Fibroblast of mammary gland (primary cell): ENCODE results near the gene LAMB4.

Source experiments
- DNase-seq: peaks from one replicate; pipeline ENCODE4 v3.0.0-alpha.2; 2010; ENCODE audit warnings: low read depth
- H3K4me3 ChIP-seq: 2 replicates; pipeline ENCODE4 v1.5.1; 2011; ENCODE audit warnings: low read depth, mild to moderate bottlenecking, low read length, moderate library complexity; ENCODE audit not compliant: control insufficient read depth
- TF ChIP-seq, protein P1 (sequence below): conservative IDR thresholded peaks from 2 replicates; pipeline ENCODE4 v1.5.1; 2011; ENCODE audit warnings: low read depth, low read length, inconsistent platforms; ENCODE audit not compliant: control insufficient read depth, insufficient read depth

LAMB4 gene

DNA sequence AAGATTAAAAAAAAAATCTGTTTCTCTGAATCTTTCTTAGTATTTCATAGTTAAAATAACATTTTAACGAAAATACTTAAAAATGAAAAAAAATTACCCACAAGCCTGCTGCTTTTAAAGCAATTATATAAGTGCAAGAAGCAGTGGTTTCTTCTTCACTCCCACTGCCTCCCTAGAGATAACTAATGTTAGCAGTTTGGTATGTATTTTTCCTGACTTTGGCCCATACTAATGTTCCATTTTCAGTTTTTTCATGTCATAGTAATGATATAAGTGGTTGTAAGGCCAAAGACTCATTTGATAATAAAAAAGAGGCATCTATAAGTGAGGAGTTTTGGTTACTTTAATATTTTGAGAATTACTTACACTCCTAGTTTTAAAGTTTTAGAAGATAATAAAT lies 102.9 kb downstream of the LAMB4 start:
- no peak for DNase-seq
- no peak overlapping the region for H3K4me3 ChIP-seq
- TF ChIP-seq, protein P1, sequence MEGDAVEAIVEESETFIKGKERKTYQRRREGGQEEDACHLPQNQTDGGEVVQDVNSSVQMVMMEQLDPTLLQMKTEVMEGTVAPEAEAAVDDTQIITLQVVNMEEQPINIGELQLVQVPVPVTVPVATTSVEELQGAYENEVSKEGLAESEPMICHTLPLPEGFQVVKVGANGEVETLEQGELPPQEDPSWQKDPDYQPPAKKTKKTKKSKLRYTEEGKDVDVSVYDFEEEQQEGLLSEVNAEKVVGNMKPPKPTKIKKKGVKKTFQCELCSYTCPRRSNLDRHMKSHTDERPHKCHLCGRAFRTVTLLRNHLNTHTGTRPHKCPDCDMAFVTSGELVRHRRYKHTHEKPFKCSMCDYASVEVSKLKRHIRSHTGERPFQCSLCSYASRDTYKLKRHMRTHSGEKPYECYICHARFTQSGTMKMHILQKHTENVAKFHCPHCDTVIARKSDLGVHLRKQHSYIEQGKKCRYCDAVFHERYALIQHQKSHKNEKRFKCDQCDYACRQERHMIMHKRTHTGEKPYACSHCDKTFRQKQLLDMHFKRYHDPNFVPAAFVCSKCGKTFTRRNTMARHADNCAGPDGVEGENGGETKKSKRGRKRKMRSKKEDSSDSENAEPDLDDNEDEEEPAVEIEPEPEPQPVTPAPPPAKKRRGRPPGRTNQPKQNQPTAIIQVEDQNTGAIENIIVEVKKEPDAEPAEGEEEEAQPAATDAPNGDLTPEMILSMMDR = no peak

GRCh38 chr7:108026647-108027046 lies 103.5 kb downstream of the LAMB4 start:
- no peak overlapping the region for H3K4me3 ChIP-seq
- TF ChIP-seq, protein P1 = no peak
- DNase-seq = peak; percentile 19

- TF ChIP-seq, protein P1 = no peak
- DNase-seq = no peak
- no peak overlapping the region for H3K4me3 ChIP-seq
These were observed 104.0 kb downstream of the LAMB4 start for GRCh38 chr7:108026116-108026515.

- DNase-seq = no peak
- TF ChIP-seq, protein P1 = no peak
- H3K4me3 ChIP-seq = no peak overlapping the region
These were observed 105.6 kb downstream of the LAMB4 start for GRCh38 chr7:108024538-108024937.

DNA sequence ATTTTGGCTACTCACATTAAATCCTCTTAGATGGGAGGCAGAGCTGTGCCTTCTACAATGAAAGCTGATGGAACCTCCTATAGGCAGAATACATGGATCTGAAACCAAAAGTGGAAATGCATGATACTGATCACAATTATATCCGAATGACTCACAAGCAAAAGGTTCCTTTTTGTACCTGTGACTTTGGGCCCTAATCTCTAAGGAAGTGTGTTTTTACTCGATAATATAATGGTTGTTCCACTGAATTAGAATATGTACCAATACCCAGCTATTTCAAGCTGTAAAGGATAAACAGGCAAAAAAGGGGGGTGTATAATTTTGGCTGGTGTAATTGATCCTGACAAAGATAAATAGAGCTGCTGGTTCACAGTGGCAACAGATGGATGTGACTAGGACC lies 109.6 kb downstream of the LAMB4 start:
- TF ChIP-seq, protein P1 = no peak
- no peak for DNase-seq
- H3K4me3 ChIP-seq = no peak overlapping the region

DNA sequence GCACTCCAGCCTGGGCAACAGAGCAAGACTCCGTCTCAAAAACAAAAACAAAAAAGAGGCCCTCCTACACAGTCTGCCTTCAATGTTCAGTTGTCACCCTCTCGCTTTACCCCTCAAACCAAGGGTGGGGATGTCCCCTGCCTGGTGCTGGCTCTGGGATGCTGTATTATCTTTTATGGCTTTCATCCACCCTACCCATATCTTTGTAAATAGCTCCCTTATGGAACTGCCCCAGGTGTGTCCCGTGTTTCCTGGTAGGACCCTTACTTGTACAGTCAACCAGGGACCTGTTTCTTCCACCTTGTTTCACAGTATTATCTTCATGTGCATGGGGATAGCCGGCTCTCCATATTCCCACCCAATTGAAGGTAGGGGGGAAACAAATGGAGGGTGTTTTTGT lies 111.5 kb downstream of the LAMB4 start:
- TF ChIP-seq, protein P1 = no peak
- no peak for DNase-seq
- no peak overlapping the region for H3K4me3 ChIP-seq

DNA sequence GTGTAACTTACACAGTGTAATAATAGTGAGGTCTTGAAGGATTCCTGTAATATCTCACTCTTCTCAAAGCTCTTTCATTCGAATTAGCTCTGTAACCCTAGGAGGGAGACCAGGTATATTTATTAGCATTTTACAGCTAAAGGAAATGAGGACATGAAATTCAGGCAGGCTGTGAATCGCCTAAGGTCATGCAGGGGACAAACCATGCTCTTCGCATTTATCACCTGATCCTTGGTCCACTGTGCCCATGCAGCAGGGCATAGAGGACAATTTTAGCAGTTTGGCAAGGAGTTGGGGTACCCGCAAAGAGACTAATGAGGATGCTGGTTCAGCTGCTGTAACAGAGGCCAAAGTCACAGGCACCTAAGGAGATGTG lies 112.4 kb downstream of the LAMB4 start:
- no peak overlapping the region for H3K4me3 ChIP-seq
- TF ChIP-seq, protein P1 = no peak
- DNase-seq = no peak
